Esophagus muscularis mucosa (tissue), 4 donors: ENCODE results near the gene KNTC1. TPM values are rescaled to one million over a fixed set of nuclear protein-coding genes. Genes with fewer than 3 reads are reported as not detected.
A peak's percentile ranks its signal among the peaks of the same experiment; 100 is the strongest.

ENCODE experiments used
- DNase-seq: peaks from one replicate; pipeline ENCODE4 v3.0.0-alpha.2; 2017; ENCODE audit errors: extremely low spot score
- H3K27ac ChIP-seq, 4 donors: fragments of 200-600 bp; sonication (generic); replicated peaks in 1 of 4; 1 replicate in 3 of 4; 2 replicates in 1 of 4; pipeline ENCODE4 v1.5.1; 2016 to 2019; ENCODE audit warnings: mild to moderate bottlenecking in 1 of 4
- H3K27me3 ChIP-seq, 4 donors: fragments of 200-600 bp; sonication (generic); one replicate each; pipeline versions ENCODE4 v1.5.1 to v1.6.0; 2016 to 2019
- H3K36me3 ChIP-seq, 4 donors: fragments of 200-600 bp; sonication (generic); one replicate each; pipeline ENCODE4 v1.5.1; 2016 to 2019
- H3K4me1 ChIP-seq, 4 donors: fragments of 200-600 bp; sonication (generic); one replicate each; pipeline ENCODE4 v1.5.1; 2016 to 2019
- H3K4me3 ChIP-seq, 4 donors: fragments of 200-600 bp; sonication (generic); 1 replicate in 2 of 4; 2 replicates in 2 of 4; pipeline ENCODE4 v1.5.1; 2016 to 2019; ENCODE audit warnings: mild to moderate bottlenecking in 4 of 4, moderate library complexity in 1 of 4
- H3K9me3 ChIP-seq, 4 donors: fragments of 200-600 bp; sonication (generic); 1 replicate in 3 of 4; 2 replicates in 1 of 4; pipeline ENCODE4 v1.5.1; 2016 to 2019
- EP300 ChIP-seq: sonication (generic); formaldehyde crosslinking; IDR thresholded peaks from one replicate; pipeline ENCODE4 v1.6.1; 2017; ENCODE audit warnings: antibody characterized with exemption
- POLR2A ChIP-seq: fragments of 450-650 bp; IDR thresholded peaks from one replicate; pipeline ENCODE4 v1.6.1; 2017; ENCODE audit warnings: antibody characterized with exemption, moderate library complexity, mild to moderate bottlenecking, low read depth
- POLR2AphosphoS5 ChIP-seq, 2 donors: sonication (generic); formaldehyde crosslinking; IDR thresholded peaks; one replicate each; pipeline ENCODE4 v1.6.1; 2017; ENCODE audit warnings: antibody characterized with exemption in 2 of 2
- WGBS: methylation state at CpG from one replicate; pipeline ENCODE4 v1.1.5; 2018; 5-methylcytosine and 5-hydroxymethylcytosine counted together
- intact Hi-C: fragments of 100-400 bp; cut with DNase I; formaldehyde crosslinking; loops from one replicate; pipeline ENCODE4 v1.15.1; 2023
- total RNA-seq, 4 donors: library from RNA; depleted of rRNA; stranded (reverse); fragments of >200 nt; gene quantifications; one replicate each; pipeline versions ENCODE4 v1.1.0 to v1.2.1, GENCODE V29; 2016
- TF ChIP-seq, protein P1 (sequence below), 3 experiments: fragments of 200-600 bp in 2 of 3; fragments of 450-650 bp in 1 of 3; sonication (generic) in 2 of 3; IDR thresholded peaks; one replicate each; pipeline ENCODE4 v1.5.1; 2017 to 2019; ENCODE audit warnings: antibody characterized with exemption in 3 of 3, mild to moderate bottlenecking in 2 of 3, moderate library complexity in 1 of 3

The KNTC1 gene
- total RNA-seq, 4 donors from 2014 or later = 4.3 to 11.2 (median 6.3) TPM

GRCh38 chr12:122520676-122521075 lies 6.4 kb upstream of the KNTC1 start:
- 92% methylated on average over 4 of the region's 4 CpGs for WGBS

DNA sequence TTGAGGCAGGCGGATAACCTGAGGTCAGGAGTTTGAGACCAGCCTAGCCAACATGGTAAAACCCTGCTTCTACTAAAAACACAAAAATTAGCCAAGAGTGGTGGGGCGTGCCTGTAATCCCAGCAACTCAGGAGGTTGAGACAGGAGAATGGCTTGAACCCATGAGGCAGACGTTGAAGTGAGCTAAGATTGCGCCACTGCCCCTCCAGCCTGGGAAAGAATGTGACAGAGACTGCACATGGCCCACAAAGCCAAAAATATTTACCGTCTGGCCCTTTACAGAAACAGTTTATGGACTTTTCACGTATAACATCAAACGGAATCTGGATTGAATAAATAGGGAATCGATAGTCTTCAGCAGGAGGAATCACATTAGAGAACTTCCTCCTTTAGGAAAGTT lies 3.8 kb upstream of the KNTC1 start:
- Histone ChIP-seq H3K4me3 (peak overlapping the region; percentile 2 to 87 (median 75)), H3K27ac (peak overlapping the region in 3 of 4 donors; percentile 74 to 78 (median 75)), H3K9me3 (no peaks in the 10 kb centered on the region), H3K27me3 (no peaks in the 10 kb centered on the region), H3K4me1 (peaks cover 43 to 57% (median 54%) of the 10 kb centered on the region in 4 donors), H3K36me3 (peaks cover 38 to 51% (median 40%) of the 10 kb centered on the region in 4 donors)
- TF ChIP-seq POLR2AphosphoS5 (IDR thresholded peaks at IDR 0.05) = no peak
- TF ChIP-seq EP300 = no peak
- no peak for TF ChIP-seq POLR2A
- TF ChIP-seq, protein P1, sequence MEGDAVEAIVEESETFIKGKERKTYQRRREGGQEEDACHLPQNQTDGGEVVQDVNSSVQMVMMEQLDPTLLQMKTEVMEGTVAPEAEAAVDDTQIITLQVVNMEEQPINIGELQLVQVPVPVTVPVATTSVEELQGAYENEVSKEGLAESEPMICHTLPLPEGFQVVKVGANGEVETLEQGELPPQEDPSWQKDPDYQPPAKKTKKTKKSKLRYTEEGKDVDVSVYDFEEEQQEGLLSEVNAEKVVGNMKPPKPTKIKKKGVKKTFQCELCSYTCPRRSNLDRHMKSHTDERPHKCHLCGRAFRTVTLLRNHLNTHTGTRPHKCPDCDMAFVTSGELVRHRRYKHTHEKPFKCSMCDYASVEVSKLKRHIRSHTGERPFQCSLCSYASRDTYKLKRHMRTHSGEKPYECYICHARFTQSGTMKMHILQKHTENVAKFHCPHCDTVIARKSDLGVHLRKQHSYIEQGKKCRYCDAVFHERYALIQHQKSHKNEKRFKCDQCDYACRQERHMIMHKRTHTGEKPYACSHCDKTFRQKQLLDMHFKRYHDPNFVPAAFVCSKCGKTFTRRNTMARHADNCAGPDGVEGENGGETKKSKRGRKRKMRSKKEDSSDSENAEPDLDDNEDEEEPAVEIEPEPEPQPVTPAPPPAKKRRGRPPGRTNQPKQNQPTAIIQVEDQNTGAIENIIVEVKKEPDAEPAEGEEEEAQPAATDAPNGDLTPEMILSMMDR (IDR thresholded peaks at IDR 0.05) = no peak
- intact Hi-C loops = loop anchor here (10.0 kb wide), 1 partner anchor 232 kb away; the partner anchor contains the start of gene DENR
- 48% methylated on average over 8 of the region's 8 CpGs for WGBS
- DNase-seq = no peak

More at GRCh38 chr12:122520676-122521075, 6.4 kb upstream of the KNTC1 start:
- no peaks in the 10 kb centered on the region for H3K27me3 ChIP-seq
- H3K36me3 ChIP-seq = peaks cover 64 to 77% (median 66%) of the 10 kb centered on the region in 4 donors
- TF ChIP-seq, protein P1 (IDR thresholded peaks at IDR 0.05) = no peak
- TF ChIP-seq POLR2A (no peak), POLR2AphosphoS5 (IDR thresholded peaks at IDR 0.05) (no peak), EP300 (no peak)
- no peak overlapping the region for H3K4me3 ChIP-seq
- DNase-seq = no peak
- intact Hi-C loops = loop anchor here (10.0 kb wide), 1 partner anchor 234 kb away; the partner anchor contains the start of gene DENR
- H3K9me3 ChIP-seq = no peaks in the 10 kb centered on the region
- no peak overlapping the region for H3K27ac ChIP-seq
- peaks cover 35 to 52% (median 44%) of the 10 kb centered on the region in 4 donors for H3K4me1 ChIP-seq

- no peak for DNase-seq
- peak overlapping the region; percentile 70 to 87 (median 79) for H3K4me3 ChIP-seq
- no peaks in the 10 kb centered on the region for H3K27me3 ChIP-seq
- H3K4me1 ChIP-seq = peaks cover 43 to 59% (median 54%) of the 10 kb centered on the region in 4 donors
- peak overlapping the region; percentile 70 to 78 (median 74) for H3K27ac ChIP-seq
- WGBS = 11% methylated on average over 8 of the region's 8 CpGs
- peaks cover 30 to 43% (median 33%) of the 10 kb centered on the region in 4 donors for H3K36me3 ChIP-seq
- intact Hi-C loops = loop anchor here (10.0 kb wide), 1 partner anchor 231 kb away; the partner anchor contains the start of gene DENR
- TF ChIP-seq POLR2A (no peak), POLR2AphosphoS5 (IDR thresholded peaks at IDR 0.05) (no peak), EP300 (no peak)
- TF ChIP-seq, protein P1 (IDR thresholded peaks at IDR 0.05) = no peak
- no peaks in the 10 kb centered on the region for H3K9me3 ChIP-seq
Observed at GRCh38 chr12:122523846-122524718, 3.0 kb upstream of the KNTC1 start.

GRCh38 chr12:122527478-122527944 lies 462 bp downstream of the KNTC1 start:
- no peaks in the 10 kb centered on the region for H3K9me3 ChIP-seq
- intact Hi-C loops = loop anchor here (10.0 kb wide), 1 partner anchor 227 kb away; the partner anchor contains the start of gene DENR
- DNase-seq = no peak
- peak overlapping the region; percentile 94 to 98 (median 96) for H3K27ac ChIP-seq
- peaks cover 0 to 8% (median 1%) of the 10 kb centered on the region in 4 donors for H3K36me3 ChIP-seq
- peaks cover 34 to 40% (median 39%) of the 10 kb centered on the region in 4 donors for H3K4me1 ChIP-seq
- peak overlapping the region; percentile 70 to 87 (median 79) for H3K4me3 ChIP-seq
- H3K27me3 ChIP-seq = no peaks in the 10 kb centered on the region
- TF ChIP-seq EP300 (no peak), POLR2AphosphoS5 (IDR thresholded peaks at IDR 0.05) (no peak), POLR2A (no peak)
- TF ChIP-seq, protein P1 (IDR thresholded peaks at IDR 0.05) = no peak
- WGBS = under 1% methylated on average over 21 of the region's 21 CpGs
